Measurements from ENCODE around the gene RALGDS. TPM values are rescaled to one million over a fixed set of nuclear protein-coding genes. Genes with fewer than 3 reads are reported as not detected.

Gene RALGDS
- total and polyA plus RNA-seq, 2 of the 4 experiments (the other 2 are of a cell fraction) = 13.1 to 36.9 TPM

GRCh38 chr9:133108794-133109641 is 12.0 kb downstream of the RALGDS start (continued):
- no peak for TF ChIP-seq MAFK (IDR thresholded peaks at IDR 0.05; ENCODE audit: low read depth, low read length)

GRCh38 chr9:133107961-133108793 is 12.9 kb downstream of the RALGDS start:
- no TSS peak for BruUV-seq (replicated peaks)

More at GRCh38 chr9:133107961-133108793, 12.9 kb downstream of the RALGDS start:
- Histone ChIP-seq H3K36me3 (ENCODE audit: control insufficient read depth, insufficient read depth, low read length) (peaks cover 52% of the 10 kb centered on the region), H2BK5ac (ENCODE audit: low read depth, low read length, poor library complexity, severe bottlenecking) (no peak overlapping the region), H4K8ac (ENCODE audit: low read depth in 2 of 2, low read length in 2 of 2) (no peak overlapping the region), H3K4me2 (ENCODE audit: low read depth, low read length) (no peak overlapping the region), H4K20me1 (ENCODE audit: insufficient read depth, low read length) (peaks cover 28% of the 10 kb centered on the region), H3K27me3 (ENCODE audit: control insufficient read depth, insufficient read depth, low read length) (no peaks in the 10 kb centered on the region), H3K9me1 (ENCODE audit: insufficient read depth, low read length) (no peaks in the 10 kb centered on the region; the same call in 1 of the 2 replicates), H2AFZ (replicated peaks; ENCODE audit: low read length, poor library complexity) (no peak overlapping the region), H2BK20ac (ENCODE audit: low read depth, low read length) (no peak overlapping the region), H3K27ac (ENCODE audit: insufficient read depth, low read length) (no peak overlapping the region), H4K5ac (ENCODE audit: low read depth, low read length) (no peak overlapping the region), H2BK15ac (ENCODE audit: low read depth, low read length) (no peak overlapping the region), H3K18ac (ENCODE audit: low read depth, low read length) (no peak overlapping the region), H2BK120ac (ENCODE audit: low read depth, low read length) (no peak overlapping the region), H3K4me1 (ENCODE audit: control insufficient read depth, insufficient read depth, low read length) (peaks cover 2% of the 10 kb centered on the region; the same call in 1 of the 2 replicates), H3K4me3 (ENCODE audit: insufficient read depth, low read depth, low read length) (no peak overlapping the region), H3K9ac (ENCODE audit: low read depth, low read length) (no peak overlapping the region), H3K79me1 (ENCODE audit: low read depth in 1 of 2, low read length in 2 of 2) (peaks cover 4 to 16% of the 10 kb centered on the region in 2 experiments), H2AK5ac (ENCODE audit: low read depth, low read length) (no peak overlapping the region), H3K9me3 (ENCODE audit: control insufficient read depth, insufficient read depth, low read length) (no peaks in the 10 kb centered on the region), H3K14ac (replicated peaks; ENCODE audit: low read depth, low read length) (no peak overlapping the region), H3K4ac (ENCODE audit: low read depth, low read length) (no peak overlapping the region), H2AK9ac (replicated peaks; ENCODE audit: low read depth, low read length, poor library complexity) (peak overlapping the region; percentile 78), H3K23ac (ENCODE audit: low read depth, low read length) (no peak overlapping the region), H4K91ac (ENCODE audit: insufficient read depth, low read depth, low read length) (no peak overlapping the region), H3K56ac (ENCODE audit: extremely low read depth, insufficient read depth, low read length) (no peak overlapping the region)
- 96% methylated on average over 4 of the region's 18 CpGs; no CpG with 5 or more reads in 1 of the 2 experiments for WGBS, 2 experiments (ENCODE audit: extremely low coverage in 2 of 2, insufficient read length in 1 of 2)
- ChIA-PET CTCF (interaction anchor here (3.6 kb wide), 1 partner anchor 36 kb away, joined by 16 read pairs; no protein-coding TSS in a partner anchor), POLR2A (ENCODE audit: unreplicated experiment) (interaction anchor here (0.6 kb wide), 1 partner anchor 83 kb away, joined by 12 read pairs; no protein-coding TSS in a partner anchor)
- intact Hi-C loops (cut with micrococcal nuclease) = no loop called here
- TF ChIP-seq POLR2A (IDR thresholded peaks at IDR 0.05; ENCODE audit: low read depth, low read length) = no peak
- no peak for TF ChIP-seq SMC3 (IDR thresholded peaks at IDR 0.05; ENCODE audit: low read depth, low read length)
- no peak for TF ChIP-seq USF2 (IDR thresholded peaks at IDR 0.05; ENCODE audit: low read depth, low read length)
- no peak for TF ChIP-seq RCOR1 (IDR thresholded peaks at IDR 0.05; ENCODE audit: insufficient replicate concordance, low read length)
- TF ChIP-seq MXI1 (IDR thresholded peaks at IDR 0.05; ENCODE audit: borderline replicate concordance, low read depth, low read length) = no peak
- in situ Hi-C loops (cut with MboI; ENCODE audit: low sequenced_read_pairs) = loop anchor here (5.0 kb wide), 1 partner anchor 39 kb away; no protein-coding TSS in a partner anchor
- ATAC-seq (ENCODE audit: low read depth) (no peak), DNase-seq (no peak)
- dilution Hi-C loops (cut with HindIII; ENCODE audit: low sequenced_read_pairs, unreplicated experiment) = no loop called here

All from IMR-90 (cell line).